Peyer's patch (tissue), 4 donors: ENCODE data around the gene SSRP1.

Experiments used
- CTCF ChIP-seq, 6 experiments: fragments of 450-650 bp in 4 of 6; fragments of 200-600 bp in 2 of 6; sonication (generic) in 1 of 6; IDR thresholded peaks; one replicate each; pipeline ENCODE4 v1.5.1; 2017 to 2019; ENCODE audit warnings: antibody characterized with exemption in 6 of 6, mild to moderate bottlenecking in 3 of 6, moderate library complexity in 1 of 6
- POLR2A ChIP-seq, 2 donors: fragments of 450-650 bp; IDR thresholded peaks; one replicate each; pipeline ENCODE4 v1.5.1; 2017; ENCODE audit warnings: antibody characterized with exemption in 2 of 2, mild to moderate bottlenecking in 2 of 2, moderate library complexity in 2 of 2

GRCh38 chr11:57354699-57355098 is 19.0 kb upstream of the SSRP1 start:
- no peak for TF ChIP-seq CTCF (IDR thresholded peaks at IDR 0.05)
- TF ChIP-seq POLR2A (IDR thresholded peaks at IDR 0.05) = no peak
